ENCODE data around the gene ADCY10.
"Not testable (repeated sequence)": the region's sequence is repeated elsewhere in the genome, so short reads cannot be mapped to it uniquely, and the experiment has no call there.

Gene ADCY10

DNA sequence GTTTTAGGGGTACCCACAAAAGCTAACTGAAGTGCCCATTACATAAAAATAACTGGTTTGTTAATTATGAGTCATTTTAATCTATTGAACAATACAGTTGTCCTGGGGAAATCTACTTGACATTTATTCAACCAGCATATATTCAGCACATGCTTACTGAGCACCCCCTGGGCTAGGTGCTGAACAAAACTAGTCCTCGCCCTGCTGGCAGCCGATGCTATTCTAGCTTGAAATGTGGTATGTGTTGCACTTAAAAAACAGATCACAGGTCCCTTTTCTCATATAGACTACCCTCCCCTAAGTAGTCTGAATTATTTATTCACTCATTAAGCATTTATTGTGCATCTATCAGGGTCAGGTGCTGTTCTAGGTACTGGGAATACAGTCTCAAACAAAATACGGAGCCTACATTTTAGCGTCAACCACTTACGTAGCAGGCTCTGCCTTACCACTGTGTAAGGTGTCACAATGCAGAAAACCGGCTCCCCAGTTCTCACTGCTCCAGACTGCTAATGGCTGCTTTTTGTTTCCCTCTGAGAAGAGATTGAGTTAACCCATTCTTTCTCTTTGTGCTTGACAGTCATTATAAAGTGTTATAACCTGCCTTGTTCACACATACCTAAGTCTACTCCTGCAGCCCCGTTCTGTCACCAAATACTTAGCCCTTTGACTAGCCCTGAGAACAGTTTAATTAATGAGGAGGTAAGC, 57.1 kb downstream of the ADCY10 start:
- no peak for FAIRE-seq

DNA sequence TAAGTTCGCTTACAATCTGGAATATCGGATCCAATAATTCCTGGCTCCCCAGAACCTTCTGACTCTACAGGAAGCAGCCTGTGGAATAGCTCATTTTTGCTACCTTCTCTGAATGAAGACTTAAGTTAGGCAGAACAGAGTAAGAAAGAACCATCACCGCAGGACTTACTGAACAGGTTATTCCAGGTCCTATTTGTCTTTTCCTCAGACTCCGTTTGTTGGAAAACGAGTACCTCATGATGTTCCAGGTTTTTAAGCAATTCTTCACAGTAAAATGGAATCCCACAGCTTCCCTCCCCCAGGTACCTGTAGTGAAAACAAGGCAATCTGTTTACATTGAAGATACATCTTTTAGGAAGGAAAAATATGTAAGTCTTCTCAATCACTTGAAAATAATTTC, 59.8 kb downstream of the ADCY10 start:
- FAIRE-seq: no peak

DNA sequence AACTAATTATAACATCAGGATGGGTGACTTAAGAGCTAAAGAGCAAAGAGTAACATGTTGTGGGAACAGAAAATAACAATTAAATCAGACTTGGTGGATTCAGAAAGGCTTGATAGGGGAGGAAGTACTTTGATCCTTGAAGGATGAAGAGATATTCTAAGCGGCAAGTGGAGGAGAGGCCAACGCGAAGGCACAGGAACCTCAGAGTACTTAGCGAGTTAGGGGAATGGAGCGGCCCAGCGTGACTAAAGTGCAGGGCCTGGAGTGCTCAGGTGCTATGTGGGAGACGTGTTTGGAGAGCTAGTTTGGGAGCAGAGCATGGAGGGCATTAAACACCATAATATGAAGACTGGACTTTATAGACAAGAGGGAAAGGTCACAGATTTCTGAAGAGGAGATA, 64.3 kb downstream of the ADCY10 start:
- no peak for FAIRE-seq

GRCh38 chr1:167842872-167843271, 71.1 kb downstream of the ADCY10 start:
- FAIRE-seq: no peak

DNA sequence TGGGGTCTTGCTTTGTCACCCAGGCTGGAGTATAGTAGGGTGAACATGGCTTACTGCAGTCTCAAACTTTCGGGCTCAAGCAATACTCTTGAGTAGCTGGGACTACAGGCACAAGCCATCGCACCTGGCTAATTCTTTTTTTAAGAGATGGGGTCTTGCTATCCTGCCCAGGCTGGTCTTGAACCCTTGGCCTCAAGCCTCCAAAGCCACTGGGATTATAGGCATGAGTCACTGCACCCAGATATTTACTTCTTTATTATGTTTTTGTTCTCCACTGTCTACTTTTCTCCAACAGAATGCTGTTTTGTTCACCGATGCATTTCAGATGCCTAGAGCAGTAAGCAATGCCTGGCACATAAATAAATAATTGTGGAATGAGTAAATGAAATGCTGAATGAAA, 72.4 kb downstream of the ADCY10 start:
- FAIRE-seq: no peak

DNA sequence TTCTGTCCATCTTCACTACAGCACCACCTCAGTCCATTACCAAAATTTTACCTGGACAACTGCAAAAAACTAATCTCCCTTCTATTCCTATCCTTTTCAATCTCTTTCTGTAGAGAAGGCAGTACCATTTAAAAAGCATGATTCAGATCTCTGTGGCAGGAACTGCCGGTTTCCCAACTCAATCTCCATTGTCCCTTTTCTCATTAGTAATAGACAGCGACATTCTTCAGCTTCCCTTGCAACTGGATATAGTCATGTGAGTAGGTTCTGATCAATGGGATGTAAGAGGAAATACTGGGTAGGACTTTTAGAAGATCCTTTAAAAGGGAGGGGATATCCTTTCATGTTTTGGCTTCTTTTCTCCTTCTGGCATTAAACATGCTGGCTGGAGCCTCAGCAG, 74.9 kb downstream of the ADCY10 start:
- no peak for FAIRE-seq

GRCh38 chr1:167837326-167837725, 76.6 kb downstream of the ADCY10 start:
- FAIRE-seq: no peak

GRCh38 chr1:167836197-167836596, 77.7 kb downstream of the ADCY10 start:
- FAIRE-seq: no peak

DNA sequence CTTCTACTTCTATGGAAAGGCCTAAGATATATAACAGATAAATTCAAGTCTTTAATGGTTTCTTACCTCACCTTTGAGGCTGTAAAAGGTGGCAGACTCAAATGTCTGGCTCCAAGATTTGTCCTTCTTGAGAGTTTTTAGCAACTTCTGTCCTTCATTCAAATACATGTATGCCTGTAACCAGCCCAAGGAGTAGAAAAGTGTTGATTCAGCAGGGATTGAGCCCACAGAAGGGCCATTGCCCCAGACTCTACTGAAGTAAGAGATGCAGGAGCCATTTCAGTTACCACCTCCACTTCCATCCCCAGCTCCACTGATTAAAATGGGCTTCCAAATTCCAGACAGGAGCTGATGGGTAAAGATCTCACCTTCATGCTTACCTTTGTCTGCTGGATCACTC, 80.0 kb downstream of the ADCY10 start:
- FAIRE-seq: no peak

- FAIRE-seq: no peak
These were observed 81.2 kb downstream of the ADCY10 start for GRCh38 chr1:167832693-167833092.

DNA sequence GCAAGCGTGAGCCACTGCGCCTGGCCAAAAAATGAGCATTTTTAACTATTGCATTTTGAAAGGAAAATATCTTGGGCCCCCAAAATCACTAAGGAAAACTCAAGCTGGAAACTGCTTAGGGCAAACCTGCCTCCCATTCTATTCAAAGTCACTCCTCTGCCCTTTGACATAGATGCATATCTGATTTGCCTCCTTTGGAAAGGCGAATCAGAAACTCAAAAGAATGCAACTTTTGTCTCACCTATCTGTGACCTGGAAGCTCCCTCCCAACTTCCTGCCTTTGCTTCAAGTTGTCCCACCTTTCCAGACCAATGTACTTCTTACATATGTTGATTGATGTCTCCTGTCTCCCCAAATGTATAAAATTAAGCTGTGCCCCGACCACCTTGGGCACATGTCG, 83.3 kb downstream of the ADCY10 start:
- FAIRE-seq: not testable (repeated sequence)

GRCh38 chr1:167829868-167830267, 84.1 kb downstream of the ADCY10 start:
- FAIRE-seq: no peak

DNA sequence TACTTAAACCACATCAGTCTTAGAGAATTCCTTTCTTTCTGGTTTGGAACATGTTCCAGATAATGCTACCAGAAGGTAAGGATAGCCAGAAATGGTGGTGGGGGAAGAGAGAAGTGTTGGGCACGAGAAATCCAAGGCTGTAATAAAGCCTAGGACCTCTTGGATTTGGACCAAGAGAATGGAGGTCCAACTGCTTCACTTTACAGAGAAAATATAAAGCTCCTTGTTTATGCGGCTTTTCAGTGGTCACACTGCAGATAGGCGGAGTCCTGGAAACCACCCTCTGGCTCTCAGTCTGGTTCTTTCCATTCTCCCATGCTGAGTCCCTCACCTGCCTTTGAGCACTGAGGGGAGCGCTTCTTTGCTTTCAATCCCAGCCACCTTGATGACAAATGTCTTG, 87.8 kb downstream of the ADCY10 start:
- FAIRE-seq: no peak

DNA sequence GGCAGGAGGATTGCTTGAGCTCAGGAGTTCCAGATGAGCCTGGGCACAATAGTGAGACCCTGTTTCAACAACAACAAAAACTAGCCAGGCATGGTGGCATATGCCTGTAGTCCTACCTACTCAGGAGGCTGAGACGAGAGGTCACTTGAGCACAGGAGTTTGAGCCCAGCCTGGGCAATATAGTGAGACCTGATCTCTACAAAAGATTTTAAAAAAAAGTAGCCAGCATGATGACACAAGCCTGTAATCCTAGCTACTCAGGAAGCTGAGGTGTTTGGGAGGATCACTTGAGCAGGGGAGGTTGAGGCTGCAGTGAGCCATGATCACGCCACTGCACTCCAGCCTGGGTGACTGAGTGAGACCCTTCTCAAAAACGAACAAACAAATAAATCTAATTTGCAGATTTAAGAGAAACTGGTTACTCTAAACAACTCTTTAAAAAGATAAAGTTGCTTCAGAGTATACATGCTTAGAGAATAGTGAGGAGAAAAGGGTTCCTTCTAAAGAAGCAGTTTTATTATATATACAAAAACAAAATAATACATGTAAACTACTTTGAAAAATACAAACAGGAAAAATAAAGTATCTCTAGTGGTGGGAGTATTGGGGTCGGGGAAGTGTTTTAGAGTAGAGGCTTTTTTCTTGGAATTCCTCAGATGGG, 88.4 kb downstream of the ADCY10 start:
- FAIRE-seq: no peak

DNA sequence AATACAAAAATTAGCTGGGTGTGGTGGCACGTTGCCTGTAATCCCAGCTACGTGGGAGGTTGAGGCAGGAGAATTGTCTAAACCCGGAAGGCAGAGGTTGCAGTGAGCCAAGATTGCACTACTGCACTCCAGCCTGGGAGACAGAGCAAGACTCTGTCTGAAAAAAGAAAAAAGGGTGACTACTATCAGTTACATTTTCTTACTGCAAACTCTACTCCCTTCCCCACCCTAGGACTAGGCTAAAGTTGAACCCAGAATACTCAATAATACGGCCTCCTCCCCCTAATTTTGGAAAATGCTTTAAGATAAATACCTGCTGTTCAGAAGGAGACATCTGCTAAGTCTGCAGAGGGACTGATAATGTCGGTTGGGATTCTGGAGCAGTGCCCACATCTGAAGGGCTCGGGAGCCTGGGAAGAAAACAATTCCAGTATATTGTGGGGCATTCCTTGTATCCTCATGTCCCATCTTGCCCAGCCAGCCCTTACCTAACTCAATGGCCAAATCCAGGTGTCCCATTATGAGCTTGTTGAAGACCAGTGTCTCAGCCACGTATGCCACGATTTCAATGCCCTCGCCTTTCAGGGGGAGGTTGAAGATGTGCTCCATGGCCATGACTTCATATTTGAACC, 89.7 kb downstream of the ADCY10 start:
- no peak for FAIRE-seq

- no peak for FAIRE-seq
These were observed 91.8 kb downstream of the ADCY10 start for GRCh38 chr1:167821969-167822685.

DNA sequence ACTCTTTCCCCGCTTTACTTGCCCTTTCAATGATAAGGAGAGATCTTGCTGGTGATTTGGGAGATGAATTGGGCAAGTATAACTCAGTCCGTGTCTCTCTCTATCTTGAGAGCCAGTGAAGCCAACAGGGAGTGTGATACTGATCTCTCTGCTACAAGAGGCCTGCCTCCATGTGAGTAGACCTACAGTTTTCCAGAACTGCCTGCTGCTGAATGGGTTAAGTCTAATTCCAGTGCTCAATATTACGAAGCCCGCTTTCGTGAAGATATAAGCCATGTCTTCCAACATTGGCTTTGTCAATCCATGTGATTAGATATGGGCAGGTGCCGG, 92.6 kb downstream of the ADCY10 start:
- FAIRE-seq: no peak

- no peak for FAIRE-seq
These were observed 93.1 kb downstream of the ADCY10 start for GRCh38 chr1:167820684-167821355.

DNA sequence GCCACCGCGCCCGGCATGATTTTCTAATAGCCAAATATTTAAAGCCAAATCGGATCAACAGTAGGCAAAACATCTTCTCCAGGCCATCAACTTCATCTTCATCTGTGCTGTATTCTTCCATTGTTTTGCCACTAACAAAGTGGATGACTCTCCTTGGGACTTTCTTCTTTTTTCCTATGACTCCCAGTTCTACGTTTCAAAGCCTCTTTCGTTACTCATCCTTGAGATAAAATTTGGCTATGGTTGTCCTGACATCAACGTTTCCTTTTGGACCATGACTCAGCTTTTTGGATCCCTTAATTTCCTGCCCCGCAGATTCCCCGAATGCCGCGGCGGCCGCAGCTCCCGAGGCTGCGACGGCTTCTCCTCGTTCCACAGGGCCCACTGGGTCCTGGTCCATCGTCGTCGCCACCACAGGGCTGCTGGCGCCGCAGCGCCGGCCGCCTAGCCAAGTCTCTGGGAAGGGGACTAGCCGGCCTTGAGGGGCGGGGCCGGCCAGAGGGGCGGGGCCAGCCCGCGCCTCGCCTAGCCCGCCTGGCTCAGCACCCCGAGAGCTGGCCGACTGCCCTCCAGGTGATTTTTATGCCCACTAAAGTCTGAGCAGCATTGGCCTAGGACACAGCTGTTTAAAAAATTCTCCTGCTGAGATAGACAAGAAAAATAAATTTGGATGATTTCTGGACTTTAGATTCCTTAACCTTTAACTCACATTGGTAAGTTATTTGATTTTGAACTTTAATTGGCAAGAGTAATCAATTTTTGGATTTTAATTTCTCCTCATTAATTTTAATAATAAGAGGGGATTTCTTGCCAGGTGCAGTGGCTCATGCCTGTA, 93.9 kb downstream of the ADCY10 start:
- FAIRE-seq: no peak

DNA sequence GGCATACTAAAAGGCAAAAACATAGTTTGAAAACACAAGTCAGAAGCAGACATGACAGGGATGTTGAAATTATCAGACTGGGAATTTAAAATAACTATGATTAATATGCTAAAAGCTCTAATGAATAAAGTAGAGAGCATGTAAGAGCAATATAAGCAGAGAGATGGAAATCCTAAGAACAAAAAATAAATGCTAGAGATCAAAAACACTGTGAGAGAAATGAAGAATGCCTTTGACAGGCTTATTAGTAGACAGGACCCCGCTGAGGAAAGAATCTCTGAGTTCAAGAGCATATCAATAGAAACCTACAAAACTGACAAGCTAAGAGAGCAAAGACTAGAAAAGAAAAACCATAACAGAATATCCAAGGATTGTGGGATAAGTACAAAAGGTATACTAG, 98.3 kb downstream of the ADCY10 start:
- FAIRE-seq: no peak

- no peak for FAIRE-seq
These were observed 101.0 kb downstream of the ADCY10 start for GRCh38 chr1:167812972-167813371.

GRCh38 chr1:167808690-167809089, 105.2 kb downstream of the ADCY10 start:
- FAIRE-seq: no peak

All from G401.6 (cell line).